HG02840 (cell line): ENCODE data around the gene TMEM156.

ENCODE experiments used
- ATAC-seq: cut with Tn5 transposase; IDR thresholded peaks from one replicate; pipeline ENCODE4 v1.9.1; 2021; ENCODE audit warnings: mild to moderate bottlenecking, moderate library complexity, moderate number of reproducible peaks; ENCODE audit not compliant: unreplicated experiment, low FRiP score

TMEM156 gene, protein sequence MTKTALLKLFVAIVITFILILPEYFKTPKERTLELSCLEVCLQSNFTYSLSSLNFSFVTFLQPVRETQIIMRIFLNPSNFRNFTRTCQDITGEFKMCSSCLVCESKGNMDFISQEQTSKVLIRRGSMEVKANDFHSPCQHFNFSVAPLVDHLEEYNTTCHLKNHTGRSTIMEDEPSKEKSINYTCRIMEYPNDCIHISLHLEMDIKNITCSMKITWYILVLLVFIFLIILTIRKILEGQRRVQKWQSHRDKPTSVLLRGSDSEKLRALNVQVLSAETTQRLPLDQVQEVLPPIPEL

DNA sequence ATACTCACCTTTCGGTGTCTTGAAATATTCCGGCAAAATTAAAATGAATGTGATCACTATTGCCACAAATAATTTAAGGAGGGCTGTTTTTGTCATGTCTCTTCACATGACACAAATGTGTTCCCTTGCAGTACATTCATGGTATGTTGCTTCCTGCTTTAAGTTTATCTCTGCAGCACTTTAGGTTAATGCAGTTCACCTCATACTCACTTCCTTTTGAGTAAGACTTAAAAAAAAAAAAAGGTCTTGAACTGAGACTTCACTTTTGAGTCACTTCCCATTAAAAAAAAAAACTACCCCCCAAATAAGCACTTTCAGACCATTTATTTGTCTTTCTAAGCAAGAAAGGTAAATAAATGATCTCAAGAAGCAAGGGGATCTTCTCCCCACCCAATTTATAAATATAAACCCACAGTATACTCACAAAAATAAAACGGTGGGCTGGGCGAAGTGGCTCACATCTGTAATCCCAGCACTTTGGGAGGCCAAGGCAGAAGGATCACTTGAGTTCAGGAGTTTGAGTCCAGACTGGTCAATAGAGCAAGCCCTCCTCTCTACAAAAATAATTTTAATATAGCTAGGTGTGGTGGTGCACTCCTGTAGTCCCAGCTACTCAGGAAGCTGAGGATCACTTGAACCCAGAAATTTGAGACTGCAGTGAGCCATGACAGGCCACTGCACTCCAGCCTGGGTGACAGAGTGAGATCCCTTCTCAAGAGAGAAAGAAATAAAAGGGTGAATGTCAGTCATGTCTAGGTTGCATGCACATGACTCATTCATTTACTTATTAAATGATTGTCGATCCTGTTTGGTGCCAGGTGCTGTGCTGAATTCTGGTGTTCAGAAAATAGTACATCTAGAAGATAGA is at the start of gene TMEM156:
Gene TMEM156 (minus strand): TSS at position 192 of the 868 bp plus-strand sequence. CDS start 96 bp downstream, at position 96.
- peak; percentile 57 for ATAC-seq

DNA sequence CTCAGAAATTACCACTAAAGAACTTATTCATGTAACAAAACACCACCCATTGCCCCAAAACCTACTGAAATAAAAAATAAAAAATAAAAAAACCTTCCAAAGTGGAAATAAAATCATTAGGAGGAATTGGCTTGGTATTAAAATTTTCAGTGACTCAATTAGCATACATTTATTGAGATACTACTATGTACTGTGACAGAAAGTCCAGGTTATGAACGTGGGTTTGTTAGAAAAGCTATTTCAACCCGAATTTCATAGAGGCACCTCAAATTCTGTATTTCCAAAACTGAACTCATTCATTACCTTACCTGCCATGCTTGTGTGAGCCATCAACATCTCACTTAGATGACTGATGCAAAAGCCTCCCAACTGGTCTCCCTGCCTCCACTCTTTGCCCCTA is 46.6 kb upstream of the TMEM156 start:
- no peak for ATAC-seq

DNA sequence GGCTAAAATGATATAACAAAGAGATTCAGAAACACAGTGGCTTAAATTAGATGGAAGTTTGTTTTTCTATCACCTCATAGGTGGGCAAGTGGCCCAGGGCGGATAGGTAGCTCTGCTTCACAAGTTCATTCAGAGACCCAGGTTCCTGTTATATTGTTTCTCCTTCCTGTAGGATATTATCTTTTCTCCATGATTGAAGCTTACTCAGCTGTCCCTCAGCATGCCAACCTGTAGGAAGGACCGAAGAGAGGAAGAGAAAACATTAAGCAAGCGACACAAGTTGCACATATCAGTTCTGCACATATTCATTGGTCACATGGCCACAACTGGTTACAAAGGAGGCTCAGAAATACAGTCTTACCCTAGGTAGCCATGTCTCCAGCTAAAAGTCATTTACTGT is 36.7 kb upstream of the TMEM156 start:
- no peak for ATAC-seq

DNA sequence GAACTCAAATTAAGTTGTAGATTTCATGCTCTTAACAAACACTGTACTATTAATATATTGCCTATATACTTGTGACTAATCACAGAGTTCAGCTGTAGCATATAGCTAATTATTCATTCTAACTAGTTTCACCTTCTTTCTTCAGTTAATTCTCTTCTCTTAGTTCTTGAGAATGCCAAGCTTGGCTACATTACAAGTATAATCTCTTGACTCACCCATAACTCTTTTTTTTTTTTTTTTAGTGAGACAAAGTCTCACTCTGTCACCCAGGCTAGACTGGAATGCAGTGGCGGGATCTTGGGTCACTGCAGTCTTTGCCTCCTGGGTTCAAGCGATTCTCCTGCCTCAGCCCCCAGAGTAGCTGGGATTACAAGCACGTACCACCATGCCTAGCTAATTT is 35.2 kb upstream of the TMEM156 start:
- no peak for ATAC-seq

DNA sequence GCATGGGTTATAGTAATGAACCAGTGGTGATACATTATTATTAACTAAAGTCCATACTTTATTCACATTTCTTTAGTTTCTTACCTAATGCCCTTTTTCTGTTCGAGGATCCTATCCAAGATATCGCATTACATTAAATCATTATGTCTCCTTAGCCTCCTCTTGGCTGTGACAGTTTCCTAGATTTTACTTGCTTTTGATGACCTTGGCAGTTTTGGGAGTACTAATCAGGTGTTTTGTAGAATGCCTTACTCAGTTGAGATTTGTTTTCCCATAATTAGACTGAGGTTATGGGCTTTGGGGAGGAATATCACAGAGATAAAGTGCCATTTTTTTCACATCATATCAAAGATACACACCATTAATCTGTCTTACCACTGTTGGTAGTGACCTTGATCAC is 34.8 kb upstream of the TMEM156 start:
- ATAC-seq, result no peak

DNA sequence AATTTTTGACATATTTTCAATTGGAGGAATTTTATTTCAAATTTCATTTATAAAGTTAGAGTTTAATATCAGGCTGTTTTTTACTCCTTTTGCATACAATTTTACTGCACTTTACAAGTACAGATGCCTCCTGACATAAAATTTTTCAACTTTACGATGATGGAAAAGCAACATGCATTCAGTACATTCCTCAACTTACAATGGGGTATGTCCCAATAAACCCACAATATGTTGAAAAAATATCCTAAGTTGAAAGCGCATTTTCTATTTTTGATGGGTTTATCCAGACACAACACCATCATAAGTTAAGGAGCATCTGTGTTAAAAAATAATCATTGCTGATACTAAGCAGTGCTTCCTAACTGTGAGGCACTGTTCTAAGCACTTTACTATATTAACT is 34.2 kb upstream of the TMEM156 start:
- no peak for ATAC-seq

DNA sequence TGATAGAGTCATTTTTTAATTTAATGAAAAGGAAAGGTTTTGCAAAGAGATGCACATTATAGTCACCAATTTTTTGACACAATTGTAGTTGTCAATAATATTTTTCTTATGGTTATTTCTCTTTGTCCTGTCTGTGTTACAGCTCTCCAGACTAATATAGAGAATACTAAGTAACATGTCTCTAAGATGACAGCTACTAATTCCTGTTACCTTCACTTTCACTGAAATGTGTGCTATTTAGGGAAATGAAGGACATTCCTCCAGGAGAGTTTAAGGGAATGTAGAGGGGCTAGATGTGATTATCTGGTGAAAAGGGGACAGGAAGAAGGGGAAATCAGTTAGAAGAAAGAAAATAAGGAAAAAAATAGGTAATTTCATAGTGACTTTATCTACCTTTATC is 31.2 kb upstream of the TMEM156 start:
- ATAC-seq, result no peak

DNA sequence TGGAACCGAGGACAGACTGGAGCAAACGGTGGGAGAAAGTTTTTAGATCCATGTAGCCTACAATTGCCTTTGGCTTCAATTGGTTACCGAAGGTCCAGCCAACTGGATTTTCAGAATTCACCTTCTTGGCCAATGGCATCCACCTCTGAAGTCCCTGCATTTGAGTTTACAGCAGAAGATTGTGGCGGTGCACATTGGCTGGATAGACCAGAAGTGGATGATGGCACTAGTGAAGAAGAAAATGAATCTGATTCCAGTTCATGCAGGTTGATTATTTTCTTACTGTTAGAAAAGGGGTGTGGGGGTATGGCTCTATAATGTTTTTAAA is 30.5 kb upstream of the TMEM156 start:
- ATAC-seq, result no peak

DNA sequence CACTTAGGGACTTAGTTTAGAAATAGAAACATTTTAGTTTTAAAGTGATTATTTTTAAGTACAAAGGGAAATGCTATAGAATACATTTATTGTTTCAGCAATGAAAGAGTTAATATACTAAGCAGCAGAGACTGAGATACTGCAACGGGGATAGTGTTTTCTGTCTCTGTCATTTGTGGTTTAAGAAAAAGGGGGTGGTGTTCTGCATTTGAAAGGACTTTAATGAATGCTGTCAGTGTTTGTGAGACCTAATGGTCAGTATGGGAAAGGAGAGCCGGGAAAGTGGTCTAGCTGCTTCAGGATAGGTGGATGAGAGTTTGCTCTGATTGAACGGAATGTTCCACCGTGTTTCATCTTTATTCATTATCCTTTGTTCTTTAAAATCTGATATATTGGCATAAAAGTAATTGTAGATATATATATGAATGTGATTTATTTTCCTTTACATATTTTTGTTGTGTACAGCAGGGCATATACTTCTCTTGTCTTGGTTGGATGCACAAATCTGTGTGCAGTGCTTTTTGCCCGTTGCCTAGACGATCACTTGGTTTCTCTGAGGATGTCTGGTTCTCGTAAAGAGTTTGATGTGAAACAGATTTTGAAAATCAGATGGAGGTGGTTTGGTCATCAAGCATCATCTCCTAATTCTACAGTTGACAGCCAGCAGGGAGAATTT is 30.0 kb upstream of the TMEM156 start, which contains the start of gene KLHL5:
Gene KLHL5 (plus strand): TSS at position 139 of the 676 bp plus-strand sequence. CDS start 421 bp downstream, at position 560.
- ATAC-seq, result no peak

DNA sequence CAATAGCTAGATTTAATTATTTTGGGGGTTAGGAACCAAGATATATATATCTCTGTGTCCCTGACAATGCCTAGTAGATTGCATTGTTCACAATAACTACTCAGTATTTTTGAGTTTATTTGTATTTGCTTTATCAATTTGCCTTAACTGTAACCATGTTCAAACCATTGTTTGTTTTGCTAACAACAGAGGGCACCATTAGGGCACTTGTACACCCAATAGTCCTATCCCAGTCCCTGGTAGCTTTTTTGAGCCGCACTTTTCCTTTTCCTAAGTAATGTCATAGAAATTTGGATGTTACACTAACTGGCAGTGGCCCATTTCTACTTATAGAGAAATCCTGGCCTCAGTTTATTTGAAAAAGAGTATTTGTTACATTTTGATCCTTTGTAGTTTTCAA is 29.2 kb upstream of the TMEM156 start:
- no peak for ATAC-seq

DNA sequence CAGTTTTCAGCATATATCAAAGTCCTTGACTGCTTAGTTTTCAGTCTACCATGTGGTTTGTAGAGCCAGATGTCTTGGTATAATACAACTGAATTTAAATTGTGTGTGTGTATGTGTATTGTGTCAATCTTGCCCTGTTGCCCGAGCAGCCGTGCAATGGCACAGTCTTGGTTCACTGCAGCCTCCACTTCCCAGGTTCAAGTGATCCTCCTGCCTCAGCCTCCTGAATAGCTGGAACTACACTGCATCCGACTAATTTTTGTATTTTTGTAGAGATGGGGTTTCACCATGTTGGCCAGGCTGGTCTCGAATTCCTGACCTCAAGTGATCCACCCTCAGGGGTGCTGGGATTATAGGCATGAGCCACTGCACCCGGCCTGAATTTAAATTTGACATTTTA is 23.8 kb upstream of the TMEM156 start:
- no peak for ATAC-seq

DNA sequence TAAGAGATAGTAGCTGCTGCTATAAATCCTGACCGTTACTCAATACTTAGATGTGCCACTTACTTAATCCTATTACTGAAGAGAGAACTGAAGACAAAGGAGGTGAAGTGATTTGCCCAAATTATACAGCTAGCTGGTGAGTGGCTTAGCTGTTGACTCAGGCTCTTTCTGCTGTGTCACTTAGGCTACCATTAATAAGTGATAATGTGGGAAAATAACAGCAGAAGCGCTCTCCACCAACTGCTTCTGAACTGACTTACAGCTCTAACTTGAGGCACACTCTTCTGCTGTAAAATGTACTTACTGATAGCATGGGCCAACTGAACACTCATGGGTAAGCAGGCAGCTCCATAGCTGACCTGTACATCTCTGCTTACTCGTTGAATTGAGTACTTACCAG is 22.3 kb upstream of the TMEM156 start:
- ATAC-seq, result no peak

DNA sequence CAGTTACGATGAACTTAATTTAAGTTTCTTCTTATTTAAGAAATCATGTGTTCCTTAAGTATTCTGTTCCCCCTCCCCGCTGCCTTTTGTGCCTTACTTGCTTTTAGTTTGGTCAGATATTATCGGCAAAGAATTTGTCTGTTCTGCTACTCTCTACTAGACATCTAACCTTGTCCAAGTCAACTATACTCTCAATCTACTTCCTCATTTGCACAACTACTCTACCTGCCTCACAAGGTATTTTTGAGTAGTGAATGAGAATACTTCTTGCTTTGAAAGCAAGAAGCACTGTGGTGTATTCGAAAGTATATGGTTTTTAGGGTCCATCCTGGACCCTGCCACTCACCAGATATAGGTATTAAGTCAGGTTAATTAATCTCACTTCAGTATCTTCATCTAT is 21.8 kb upstream of the TMEM156 start:
- no peak for ATAC-seq

DNA sequence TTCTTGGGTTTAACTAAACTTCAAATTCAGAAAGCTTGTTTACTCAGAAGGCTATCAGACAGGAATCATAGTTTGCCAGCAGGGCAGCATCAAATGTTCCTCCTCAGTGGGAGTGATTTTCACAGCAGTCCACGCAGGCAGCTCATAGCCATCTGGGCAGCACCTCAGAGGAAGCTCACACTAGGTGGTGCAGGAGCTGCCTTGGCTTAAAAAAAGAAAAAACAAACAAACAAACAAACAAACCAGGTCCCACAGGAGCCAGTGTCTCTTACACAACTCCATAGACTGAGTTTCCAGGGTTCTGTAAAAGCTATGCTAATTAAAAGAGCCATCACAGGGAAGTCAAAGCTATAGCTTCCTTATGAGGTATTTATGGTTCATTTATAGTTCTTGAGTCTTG is 19.3 kb upstream of the TMEM156 start:
- no peak for ATAC-seq

DNA sequence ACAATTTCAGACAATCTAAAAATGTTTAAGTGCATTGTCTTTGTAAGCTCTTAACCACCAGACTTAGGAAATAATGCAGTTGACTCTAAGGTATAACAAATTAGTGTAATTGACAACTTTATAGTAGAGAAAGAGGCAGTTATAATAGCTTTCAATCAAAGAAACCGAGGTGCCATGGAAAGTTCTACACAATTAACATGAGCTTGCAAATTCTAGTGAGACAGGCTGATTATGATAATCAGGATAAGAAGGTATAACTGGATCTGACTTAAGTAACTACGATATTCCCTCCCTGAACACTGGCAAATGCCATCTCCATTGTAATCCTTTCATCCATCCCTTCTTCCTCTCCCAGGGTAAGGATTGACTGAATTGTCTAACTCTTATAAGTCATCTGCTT is 18.4 kb upstream of the TMEM156 start:
- no peak for ATAC-seq

DNA sequence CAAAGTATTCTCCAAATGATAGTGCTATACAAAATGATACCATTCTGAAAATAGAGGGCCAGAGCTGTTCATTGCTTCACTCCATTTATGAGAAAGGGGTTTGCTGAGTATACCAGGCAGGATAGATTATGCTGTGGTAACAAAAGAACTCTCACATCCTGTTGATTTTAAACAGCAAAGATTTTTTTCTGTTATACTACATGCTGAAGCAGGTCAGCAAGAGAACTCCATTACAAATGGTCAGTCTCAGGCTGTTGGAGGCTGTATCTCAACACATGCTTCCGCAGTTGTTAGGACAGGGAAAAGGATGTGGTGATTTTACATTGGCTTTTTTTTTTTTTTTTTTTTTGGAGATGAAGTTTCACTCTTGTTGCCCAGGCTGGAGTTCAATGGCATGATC is 16.1 kb upstream of the TMEM156 start:
- ATAC-seq, result no peak

DNA sequence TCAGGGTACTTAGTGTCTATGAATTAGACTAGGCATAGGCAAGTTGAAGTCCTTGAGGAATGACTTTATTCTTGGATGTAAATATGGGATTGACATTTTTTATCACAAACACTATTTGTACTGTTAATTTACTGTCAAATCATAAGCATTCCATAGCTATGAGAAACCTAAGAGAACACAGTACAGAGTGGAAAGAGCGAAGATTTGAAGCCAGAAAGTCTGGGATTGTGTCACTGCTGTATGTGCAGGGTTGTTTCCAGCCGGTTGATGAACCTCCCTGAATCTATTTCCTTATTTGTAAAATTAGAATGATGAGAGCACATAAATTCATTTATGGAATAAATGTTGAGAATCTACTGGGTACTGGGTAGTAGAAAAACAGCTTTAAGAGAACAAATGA is 15.5 kb upstream of the TMEM156 start:
- no peak for ATAC-seq

DNA sequence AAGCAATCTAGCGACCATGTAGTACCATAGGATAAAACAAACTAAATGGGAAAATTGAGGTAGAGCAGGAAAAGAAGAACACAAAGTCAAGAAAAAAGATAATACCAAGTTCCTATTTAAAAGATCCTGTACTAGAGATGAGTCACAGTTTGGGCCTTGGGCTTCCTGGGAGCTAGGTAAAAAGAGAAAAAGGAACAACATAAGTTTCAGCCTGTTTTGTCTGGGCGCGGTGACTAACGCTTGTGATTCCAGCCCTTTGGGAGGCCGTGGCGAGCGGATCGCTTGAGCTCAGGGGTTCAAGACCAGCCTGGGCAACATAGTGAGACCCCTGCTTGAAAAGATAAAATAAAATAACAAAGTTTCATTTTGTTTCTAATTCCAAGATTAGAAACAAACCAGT is 14.0 kb upstream of the TMEM156 start:
- ATAC-seq, result no peak

DNA sequence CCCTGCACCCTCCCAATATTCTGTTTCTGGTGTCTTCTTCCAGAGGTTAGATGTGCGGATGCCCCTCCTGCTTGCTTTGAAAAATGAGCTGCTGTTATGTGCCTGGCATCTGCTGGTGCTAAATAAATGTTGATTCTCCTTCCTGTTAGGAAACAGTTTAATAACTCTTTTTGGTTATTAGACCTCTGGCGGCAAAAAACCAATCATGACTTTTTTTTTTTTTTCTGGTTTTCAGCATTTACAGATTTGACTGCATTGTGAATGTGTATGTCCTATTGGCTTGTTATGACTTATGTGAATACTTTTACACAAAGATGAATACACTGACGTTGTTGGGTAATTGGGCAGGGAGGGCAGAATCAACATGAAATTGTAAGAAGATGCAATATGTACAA is 13.6 kb upstream of the TMEM156 start:
- ATAC-seq, result no peak

DNA sequence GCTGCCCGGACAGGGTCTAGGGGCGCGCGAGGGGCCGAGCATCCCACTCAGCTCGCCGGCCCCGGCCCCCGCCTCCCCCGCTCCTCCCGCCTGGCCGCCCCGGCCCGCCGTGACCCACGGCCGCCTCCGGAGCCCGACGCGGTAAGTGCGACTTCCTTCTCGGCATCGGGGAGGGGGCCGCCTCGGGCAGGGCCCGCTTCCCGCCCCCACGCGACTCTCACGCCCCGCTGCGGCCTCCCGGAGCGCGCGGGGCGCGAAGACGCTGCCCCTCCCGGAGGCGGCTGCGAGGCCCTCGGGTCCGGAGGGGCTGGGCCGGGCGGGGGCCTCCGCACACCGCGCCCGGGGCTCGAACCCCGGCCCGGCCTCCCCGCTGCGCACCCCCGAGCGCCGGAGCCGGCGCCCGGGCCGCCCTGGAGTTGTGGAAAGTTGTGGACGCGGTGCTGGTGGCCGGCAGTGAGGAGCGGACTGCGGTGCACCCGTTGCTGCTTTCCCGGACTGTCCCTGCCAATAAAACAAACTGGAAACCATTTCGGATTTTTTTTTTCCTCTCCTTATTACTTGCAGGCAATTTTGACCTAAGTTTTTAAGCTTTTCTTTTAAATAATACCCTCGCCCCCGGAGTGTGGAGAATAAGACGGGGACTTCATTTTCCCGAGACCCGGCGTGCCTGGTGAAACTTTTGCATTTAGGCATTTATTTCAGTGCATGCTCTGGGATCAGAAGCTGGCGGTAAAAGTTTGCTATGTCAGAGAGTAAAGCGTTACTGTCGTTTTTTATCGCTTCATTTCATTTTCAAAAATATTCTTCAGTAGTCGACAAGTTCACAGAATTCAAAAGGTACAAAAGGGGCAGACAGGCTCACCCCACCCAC is 13.0 kb upstream of the TMEM156 start:
- ATAC-seq, result peak; percentile 20
